Measurements from ENCODE around the gene PRR7.

PRR7 gene

GRCh38 chr5:177459357-177459756, 12.7 kb downstream of the PRR7 start:
- H3K36me3 ChIP-seq (ENCODE audit: insufficient read depth, low read length), result peaks cover 10% of the 10 kb centered on the region; the same call in 1 of the 2 replicates
- H3K9me3 ChIP-seq (ENCODE audit: control insufficient read depth, insufficient read depth, low read length), result no peaks in the 10 kb centered on the region
- no peak overlapping the region for H3K9ac ChIP-seq (ENCODE audit: low read depth, low read length)
- H3K4me1 ChIP-seq (ENCODE audit: insufficient read depth, low read length), result peaks cover 6% of the 10 kb centered on the region; the same call in 1 of the 2 replicates

- peaks cover 6% of the 10 kb centered on the region; the same call in 1 of the 2 replicates for H3K4me1 ChIP-seq (ENCODE audit: insufficient read depth, low read length)
- H3K36me3 ChIP-seq (ENCODE audit: insufficient read depth, low read length), result peaks cover 10% of the 10 kb centered on the region; the same call in 1 of the 2 replicates
- H3K9me3 ChIP-seq (ENCODE audit: control insufficient read depth, insufficient read depth, low read length), result no peaks in the 10 kb centered on the region
- no peak overlapping the region for H3K9ac ChIP-seq (ENCODE audit: low read depth, low read length)
Observed at GRCh38 chr5:177459819-177460628, 13.4 kb downstream of the PRR7 start.

GRCh38 chr5:177462021-177462670, 15.5 kb downstream of the PRR7 start:
- Histone ChIP-seq H3K9ac (ENCODE audit: low read depth, low read length) (no peak overlapping the region), H3K4me1 (ENCODE audit: insufficient read depth, low read length) (no peaks in the 10 kb centered on the region), H3K9me3 (ENCODE audit: control insufficient read depth, insufficient read depth, low read length) (no peaks in the 10 kb centered on the region), H3K36me3 (ENCODE audit: insufficient read depth, low read length) (peaks cover 31% of the 10 kb centered on the region)

- H3K4me1 ChIP-seq (ENCODE audit: insufficient read depth, low read length), result peaks cover 7% of the 10 kb centered on the region
- no peaks in the 10 kb centered on the region for H3K9me3 ChIP-seq (ENCODE audit: control insufficient read depth, insufficient read depth, low read length)
- peaks cover 31% of the 10 kb centered on the region for H3K36me3 ChIP-seq (ENCODE audit: insufficient read depth, low read length)
- no peak overlapping the region for H3K9ac ChIP-seq (ENCODE audit: low read depth, low read length)
Observed at GRCh38 chr5:177465044-177465443, 18.4 kb downstream of the PRR7 start.

- Histone ChIP-seq H3K4me1 (ENCODE audit: insufficient read depth, low read length) (peaks cover 25% of the 10 kb centered on the region), H3K36me3 (ENCODE audit: insufficient read depth, low read length) (peaks cover 35% of the 10 kb centered on the region)
Observed at GRCh38 chr5:177466861-177467260, 20.2 kb downstream of the PRR7 start.

GRCh38 chr5:177467436-177467835, 20.8 kb downstream of the PRR7 start:
- Histone ChIP-seq H3K9me3 (ENCODE audit: control insufficient read depth, insufficient read depth, low read length) (no peaks in the 10 kb centered on the region), H3K36me3 (ENCODE audit: insufficient read depth, low read length) (peaks cover 35% of the 10 kb centered on the region), H3K9ac (ENCODE audit: low read depth, low read length) (no peak overlapping the region), H3K4me1 (ENCODE audit: insufficient read depth, low read length) (peaks cover 29% of the 10 kb centered on the region)

More at GRCh38 chr5:177466861-177467260, 20.2 kb downstream of the PRR7 start:
- Histone ChIP-seq H3K9me3 (ENCODE audit: control insufficient read depth, insufficient read depth, low read length) (no peaks in the 10 kb centered on the region), H3K9ac (ENCODE audit: low read depth, low read length) (no peak overlapping the region)

- no peaks in the 10 kb centered on the region for H3K9me3 ChIP-seq (ENCODE audit: control insufficient read depth, insufficient read depth, low read length)
- H3K9ac ChIP-seq (ENCODE audit: low read depth, low read length), result no peak overlapping the region
- peaks cover 31% of the 10 kb centered on the region for H3K36me3 ChIP-seq (ENCODE audit: insufficient read depth, low read length)
- peaks cover 29% of the 10 kb centered on the region for H3K4me1 ChIP-seq (ENCODE audit: insufficient read depth, low read length)
Observed at GRCh38 chr5:177468329-177468684, 21.7 kb downstream of the PRR7 start.

GRCh38 chr5:177468685-177469628, 22.3 kb downstream of the PRR7 start:
- Histone ChIP-seq H3K36me3 (ENCODE audit: insufficient read depth, low read length) (peaks cover 28% of the 10 kb centered on the region), H3K9me3 (ENCODE audit: control insufficient read depth, insufficient read depth, low read length) (no peaks in the 10 kb centered on the region), H3K9ac (ENCODE audit: low read depth, low read length) (no peak overlapping the region), H3K4me1 (ENCODE audit: insufficient read depth, low read length) (peaks cover 30% of the 10 kb centered on the region)

- Histone ChIP-seq H3K4me1 (ENCODE audit: insufficient read depth, low read length) (peaks cover 39% of the 10 kb centered on the region), H3K9me3 (ENCODE audit: control insufficient read depth, insufficient read depth, low read length) (no peaks in the 10 kb centered on the region), H3K9ac (ENCODE audit: low read depth, low read length) (no peak overlapping the region), H3K36me3 (ENCODE audit: insufficient read depth, low read length) (peaks cover 28% of the 10 kb centered on the region)
Observed at GRCh38 chr5:177469750-177470525, 23.3 kb downstream of the PRR7 start.

- no peaks in the 10 kb centered on the region for H3K9me3 ChIP-seq (ENCODE audit: control insufficient read depth, insufficient read depth, low read length)
- peaks cover 18% of the 10 kb centered on the region for H3K36me3 ChIP-seq (ENCODE audit: insufficient read depth, low read length)
- peaks cover 49% of the 10 kb centered on the region for H3K4me1 ChIP-seq (ENCODE audit: insufficient read depth, low read length)
- H3K9ac ChIP-seq (ENCODE audit: low read depth, low read length), result no peak overlapping the region
Observed at GRCh38 chr5:177470759-177471536, 24.3 kb downstream of the PRR7 start.

GRCh38 chr5:177471610-177472356, 25.2 kb downstream of the PRR7 start:
- no peaks in the 10 kb centered on the region for H3K9me3 ChIP-seq (ENCODE audit: control insufficient read depth, insufficient read depth, low read length)
- peaks cover 10% of the 10 kb centered on the region for H3K36me3 ChIP-seq (ENCODE audit: insufficient read depth, low read length)
- H3K9ac ChIP-seq (ENCODE audit: low read depth, low read length), result peak overlapping the region; percentile 90
- peaks cover 49% of the 10 kb centered on the region for H3K4me1 ChIP-seq (ENCODE audit: insufficient read depth, low read length)

- Histone ChIP-seq H3K9ac (ENCODE audit: low read depth, low read length) (peak overlapping the region; percentile 90), H3K9me3 (ENCODE audit: control insufficient read depth, insufficient read depth, low read length) (no peaks in the 10 kb centered on the region), H3K36me3 (ENCODE audit: insufficient read depth, low read length) (peaks cover 6% of the 10 kb centered on the region), H3K4me1 (ENCODE audit: insufficient read depth, low read length) (peaks cover 49% of the 10 kb centered on the region)
Observed at GRCh38 chr5:177472460-177473442, 26.1 kb downstream of the PRR7 start.
